ENCODE measurements around the gene AP1G2. TPM values are rescaled to one million over a fixed set of nuclear protein-coding genes. Genes with fewer than 3 reads are reported as not detected.
"Not testable (repeated sequence)": the region's sequence is repeated elsewhere in the genome, so short reads cannot be mapped to it uniquely, and the experiment has no call there.

The AP1G2 gene
- total RNA-seq, 2 donors from 2014 or later: 6.6 to 18.8 TPM

DNA sequence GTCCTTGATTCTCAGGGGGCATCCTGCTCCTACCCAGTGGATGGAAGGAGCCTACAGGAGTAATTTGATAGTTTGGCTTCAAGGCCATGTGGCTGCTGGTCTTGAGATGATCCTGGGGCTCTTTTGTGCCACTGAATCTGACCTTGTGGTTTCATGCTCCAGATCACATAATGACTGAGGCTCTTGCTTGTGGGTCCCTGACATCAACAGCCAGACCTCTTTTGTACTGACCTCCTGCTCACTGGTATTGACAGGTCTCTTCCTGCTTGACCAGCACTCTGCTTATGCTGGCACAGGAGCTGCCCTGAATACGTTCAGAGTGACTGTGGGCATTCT is 34.2 kb upstream of the AP1G2 start:
- Histone ChIP-seq H3K27ac (no peak overlapping the region), H3K9me3 (peaks cover 0 to 5% of the 10 kb centered on the region in 2 donors), H3K27me3 (no peaks in the 10 kb centered on the region), H3K36me3 (no peaks in the 10 kb centered on the region), H3K4me1 (no peaks in the 10 kb centered on the region), H3K4me3 (no peak overlapping the region)
- TF ChIP-seq, protein P1, sequence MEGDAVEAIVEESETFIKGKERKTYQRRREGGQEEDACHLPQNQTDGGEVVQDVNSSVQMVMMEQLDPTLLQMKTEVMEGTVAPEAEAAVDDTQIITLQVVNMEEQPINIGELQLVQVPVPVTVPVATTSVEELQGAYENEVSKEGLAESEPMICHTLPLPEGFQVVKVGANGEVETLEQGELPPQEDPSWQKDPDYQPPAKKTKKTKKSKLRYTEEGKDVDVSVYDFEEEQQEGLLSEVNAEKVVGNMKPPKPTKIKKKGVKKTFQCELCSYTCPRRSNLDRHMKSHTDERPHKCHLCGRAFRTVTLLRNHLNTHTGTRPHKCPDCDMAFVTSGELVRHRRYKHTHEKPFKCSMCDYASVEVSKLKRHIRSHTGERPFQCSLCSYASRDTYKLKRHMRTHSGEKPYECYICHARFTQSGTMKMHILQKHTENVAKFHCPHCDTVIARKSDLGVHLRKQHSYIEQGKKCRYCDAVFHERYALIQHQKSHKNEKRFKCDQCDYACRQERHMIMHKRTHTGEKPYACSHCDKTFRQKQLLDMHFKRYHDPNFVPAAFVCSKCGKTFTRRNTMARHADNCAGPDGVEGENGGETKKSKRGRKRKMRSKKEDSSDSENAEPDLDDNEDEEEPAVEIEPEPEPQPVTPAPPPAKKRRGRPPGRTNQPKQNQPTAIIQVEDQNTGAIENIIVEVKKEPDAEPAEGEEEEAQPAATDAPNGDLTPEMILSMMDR (IDR thresholded peaks at IDR 0.05): no peak
- DNase-seq (ENCODE audit: low spot score): no peak

DNA sequence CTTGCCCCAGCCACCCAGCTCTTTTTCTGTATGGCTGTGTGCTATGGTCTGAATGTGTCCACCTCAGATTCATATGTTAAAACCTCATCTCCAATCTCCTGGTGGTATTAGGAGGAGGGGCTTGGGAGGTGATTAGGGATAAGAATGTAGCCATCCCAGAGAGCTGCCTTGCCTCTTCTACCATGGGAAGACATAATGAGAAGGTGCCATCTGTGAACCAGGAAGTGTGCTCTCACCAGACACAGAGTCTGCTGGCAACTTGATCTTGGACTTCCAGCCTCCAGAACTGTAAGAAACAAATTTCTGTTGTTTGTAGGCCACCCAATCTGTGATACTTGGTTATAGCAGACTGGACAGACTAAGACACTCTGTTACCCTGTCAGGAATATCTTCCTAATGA is 33.8 kb upstream of the AP1G2 start:
- Histone ChIP-seq H3K4me1 (no peaks in the 10 kb centered on the region), H3K9me3 (peaks cover 0 to 5% of the 10 kb centered on the region in 2 donors), H3K4me3 (no peak overlapping the region), H3K27ac (no peak overlapping the region), H3K27me3 (no peaks in the 10 kb centered on the region), H3K36me3 (no peaks in the 10 kb centered on the region)
- DNase-seq (ENCODE audit: low spot score): no peak
- TF ChIP-seq, protein P1 (IDR thresholded peaks at IDR 0.05): no peak

DNA sequence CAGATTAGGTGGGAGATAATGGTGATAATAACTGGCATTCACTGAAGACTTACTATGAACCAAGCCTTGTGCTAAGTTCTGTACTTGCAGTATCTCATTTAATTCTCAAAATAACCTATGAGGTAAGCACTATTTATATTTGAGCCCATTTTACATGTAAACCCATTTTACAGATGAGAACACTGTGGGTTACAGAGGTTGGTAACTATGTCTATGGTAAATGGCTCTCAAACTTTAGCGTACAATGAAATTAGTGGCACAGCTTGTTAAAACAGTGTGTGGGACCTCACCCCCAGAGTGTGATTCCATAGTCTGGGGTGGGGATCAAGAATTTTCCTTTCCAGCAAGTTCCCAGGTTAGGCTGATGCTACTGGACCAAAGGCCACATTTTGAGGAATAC is 33.2 kb upstream of the AP1G2 start:
- H3K9me3 ChIP-seq: peaks cover 0 to 5% of the 10 kb centered on the region in 2 donors
- H3K4me1 ChIP-seq: no peaks in the 10 kb centered on the region
- H3K27me3 ChIP-seq: no peaks in the 10 kb centered on the region
- H3K4me3 ChIP-seq: no peak overlapping the region
- no peak overlapping the region for H3K27ac ChIP-seq
- no peak for DNase-seq (ENCODE audit: low spot score)
- H3K36me3 ChIP-seq: no peaks in the 10 kb centered on the region
- TF ChIP-seq, protein P1 (IDR thresholded peaks at IDR 0.05): no peak

DNA sequence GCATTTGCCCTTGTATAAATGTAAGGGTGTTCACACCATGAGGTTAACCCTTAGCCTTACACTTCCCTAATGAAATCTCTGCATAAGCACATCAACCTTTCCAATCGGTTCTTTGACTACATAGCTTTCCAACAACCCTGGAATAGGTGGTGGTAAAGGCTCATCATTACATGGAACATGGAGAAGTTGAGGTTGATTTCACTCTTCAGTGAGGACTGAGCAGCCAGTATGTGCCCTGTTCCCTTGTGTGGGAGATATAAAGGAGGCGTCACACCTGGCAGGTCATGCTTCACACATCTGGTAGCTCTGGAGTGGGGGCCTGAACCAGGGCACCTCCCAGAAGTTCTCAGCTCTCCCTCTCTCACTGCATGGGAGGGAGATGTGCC is 32.7 kb upstream of the AP1G2 start:
- TF ChIP-seq, protein P1 (IDR thresholded peaks at IDR 0.05): no peak
- no peak overlapping the region for H3K27ac ChIP-seq
- no peak for DNase-seq (ENCODE audit: low spot score)
- H3K27me3 ChIP-seq: no peaks in the 10 kb centered on the region
- no peaks in the 10 kb centered on the region for H3K36me3 ChIP-seq
- H3K4me1 ChIP-seq: no peaks in the 10 kb centered on the region
- H3K4me3 ChIP-seq: no peak overlapping the region
- H3K9me3 ChIP-seq: peaks cover 0 to 5% of the 10 kb centered on the region in 2 donors

DNA sequence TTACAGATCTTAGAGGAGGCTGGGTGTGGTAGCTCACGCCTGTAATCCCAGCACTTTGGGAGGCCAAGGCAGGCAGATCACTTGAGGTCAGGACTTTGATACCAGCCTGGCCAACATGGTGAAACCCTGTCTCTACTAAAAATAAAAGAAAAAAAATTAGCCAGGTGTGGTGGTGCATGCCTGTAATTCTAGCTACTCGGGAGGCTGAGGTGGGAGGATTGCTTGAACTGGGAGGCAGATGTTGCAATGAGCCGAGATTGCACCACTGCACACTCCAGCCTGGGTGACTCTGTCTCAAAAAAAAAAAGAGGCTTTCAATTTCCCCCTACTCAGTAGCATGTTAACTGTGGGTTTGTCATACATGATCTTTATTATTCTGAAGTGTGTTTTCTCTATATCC is 26.6 kb upstream of the AP1G2 start:
- H3K27ac ChIP-seq; H3K27me3 ChIP-seq; H3K36me3 ChIP-seq; H3K4me3 ChIP-seq; DNase-seq (ENCODE audit: low spot score); H3K9me3 ChIP-seq; H3K4me1 ChIP-seq: not testable (repeated sequence)

DNA sequence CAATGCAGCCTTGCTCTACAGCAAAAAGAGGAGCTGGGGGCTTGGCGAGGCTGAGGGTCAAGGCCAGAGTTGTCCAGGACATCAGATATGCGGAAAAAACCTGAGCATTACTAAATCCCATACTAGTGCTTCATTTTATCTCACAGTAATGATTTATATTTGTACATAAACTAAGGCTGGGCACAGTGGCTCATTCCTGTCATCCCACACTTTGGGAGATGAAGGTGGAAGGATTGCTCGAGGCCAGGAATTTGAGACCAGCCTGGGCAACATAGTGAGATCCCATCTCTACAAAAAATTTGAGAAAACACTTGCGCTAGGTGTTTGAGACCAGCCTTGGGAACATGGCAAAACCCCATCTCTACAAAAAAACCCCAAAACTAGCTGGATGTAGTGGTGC is 22.6 kb upstream of the AP1G2 start:
- Histone ChIP-seq H3K4me1 (peaks cover 0 to 5% of the 10 kb centered on the region in 2 donors), H3K27me3 (no peaks in the 10 kb centered on the region), H3K9me3 (no peaks in the 10 kb centered on the region), H3K4me3 (no peak overlapping the region), H3K27ac (no peak overlapping the region), H3K36me3 (no peaks in the 10 kb centered on the region)
- no peak for DNase-seq (ENCODE audit: low spot score)
- TF ChIP-seq, protein P1 (IDR thresholded peaks at IDR 0.05): no peak
